ENCODE results near the gene C1QB. TPM values are rescaled to one million over a fixed set of nuclear protein-coding genes. Genes with fewer than 3 reads are reported as not detected.

The C1QB gene
- polyA plus RNA-seq, 1 donor (not counting 4 experiments of a cell fraction or from before 2014, with no cell fraction given) = not detected

DNA sequence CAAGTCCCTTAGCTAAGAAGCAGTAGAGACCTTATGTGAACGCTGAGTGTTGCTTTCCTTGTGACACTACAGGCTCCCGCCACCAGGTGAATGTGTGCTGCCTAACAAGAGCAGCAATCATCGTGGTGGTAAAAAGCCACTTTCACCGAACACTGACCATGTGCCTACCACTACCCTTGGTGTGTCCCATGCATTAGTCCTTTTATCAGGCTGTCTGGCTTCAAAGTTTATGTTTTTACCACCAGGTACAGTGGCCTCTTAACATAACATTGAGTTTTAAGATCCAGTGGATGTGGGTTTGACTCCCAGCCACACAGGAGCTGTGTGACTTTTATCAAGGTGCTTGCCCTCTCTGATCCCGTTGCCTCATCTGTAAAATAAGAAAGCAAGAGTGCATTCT, 1.7 kb downstream of the C1QB start:
- dilution Hi-C loops (cut with MboI; ENCODE audit: extremely low pct_ligation_motif_present, low sequenced_read_pairs) = no loop called here
- peak in 2 of 3 experiments; percentile 8 to 19 for TF ChIP-seq CTCF (optimal IDR thresholded peaks at IDR 0.05 in 1 of 3, IDR thresholded peaks at IDR 0.05 in 1 of 3, conservative IDR thresholded peaks at IDR 0.05 in 1 of 3; ENCODE audit: extremely low read depth in 1 of 3, insufficient read depth in 2 of 3, low read length in 3 of 3)
- TF ChIP-seq EZH2 (IDR thresholded peaks at IDR 0.05; ENCODE audit: low read length) = no peak
- H3K4me3 ChIP-seq (ENCODE audit: control insufficient read depth in 2 of 3, extremely low read depth in 1 of 3, insufficient read depth in 2 of 3, low read depth in 1 of 3, low read length in 3 of 3) = no peak overlapping the region

GRCh38 chr1:22658385-22659163, 5.5 kb downstream of the C1QB start:
- H3K27me3 ChIP-seq (ENCODE audit: control insufficient read depth, extremely low read depth, insufficient read depth, low read length) = peaks cover 4% of the 10 kb centered on the region
- dilution Hi-C loops (cut with MboI; ENCODE audit: extremely low pct_ligation_motif_present, low sequenced_read_pairs) = no loop called here
- no peaks in the 10 kb centered on the region for H3K4me1 ChIP-seq (ENCODE audit: control insufficient read depth, extremely low read depth, insufficient read depth, low read length)
- H3K36me3 ChIP-seq (ENCODE audit: control insufficient read depth in 2 of 2, extremely low read depth in 1 of 2, insufficient read depth in 2 of 2, low read length in 2 of 2) = no peaks in the 10 kb centered on the region
- FAIRE-seq = no peak
- no peaks in the 10 kb centered on the region for H3K9me3 ChIP-seq (ENCODE audit: control insufficient read depth, low read depth, low read length)
- no peak for DNase-seq (ENCODE audit: low read depth, low spot score)
- H3K79me2 ChIP-seq (ENCODE audit: control insufficient read depth, insufficient read depth, low read length) = no peaks in the 10 kb centered on the region
- peaks cover 2% of the 10 kb centered on the region for H3K9me1 ChIP-seq (ENCODE audit: control insufficient read depth, extremely low read depth, insufficient read depth, low read length)
- H2AFZ ChIP-seq (ENCODE audit: control insufficient read depth, low read length) = no peak overlapping the region
- H3K4me2 ChIP-seq (ENCODE audit: control insufficient read depth, extremely low read depth, insufficient read depth, low read depth, low read length) = no peak overlapping the region
- no peak overlapping the region for H3K27ac ChIP-seq (ENCODE audit: control insufficient read depth, insufficient read depth, low read length)
- no peak overlapping the region for H3K4me3 ChIP-seq (ENCODE audit: control insufficient read depth in 2 of 3, extremely low read depth in 1 of 3, insufficient read depth in 2 of 3, low read depth in 1 of 3, low read length in 3 of 3)
- no peak for TF ChIP-seq EZH2 (IDR thresholded peaks at IDR 0.05; ENCODE audit: low read length)
- peak in 1 of 3 experiments; percentile 17 for TF ChIP-seq CTCF (optimal IDR thresholded peaks at IDR 0.05 in 1 of 3, IDR thresholded peaks at IDR 0.05 in 1 of 3, conservative IDR thresholded peaks at IDR 0.05 in 1 of 3; ENCODE audit: extremely low read depth in 1 of 3, insufficient read depth in 2 of 3, low read length in 3 of 3)
- H4K20me1 ChIP-seq (ENCODE audit: control insufficient read depth, extremely low read depth, insufficient read depth, low read length) = peaks cover 5% of the 10 kb centered on the region
- H3K9ac ChIP-seq (ENCODE audit: control insufficient read depth, extremely low read depth, insufficient read depth, low read length) = no peak overlapping the region

More for the DNA sequence above, 1.7 kb downstream of the C1QB start:
- H3K4me2 ChIP-seq (ENCODE audit: control insufficient read depth, extremely low read depth, insufficient read depth, low read depth, low read length) = no peak overlapping the region
- H2AFZ ChIP-seq (ENCODE audit: control insufficient read depth, low read length) = no peak overlapping the region
- H3K9me3 ChIP-seq (ENCODE audit: control insufficient read depth, low read depth, low read length) = no peaks in the 10 kb centered on the region
- no peaks in the 10 kb centered on the region for H3K79me2 ChIP-seq (ENCODE audit: control insufficient read depth, insufficient read depth, low read length)
- peaks cover 4% of the 10 kb centered on the region for H3K27me3 ChIP-seq (ENCODE audit: control insufficient read depth, extremely low read depth, insufficient read depth, low read length)
- no peaks in the 10 kb centered on the region for H4K20me1 ChIP-seq (ENCODE audit: control insufficient read depth, extremely low read depth, insufficient read depth, low read length)
- H3K36me3 ChIP-seq (ENCODE audit: control insufficient read depth in 2 of 2, extremely low read depth in 1 of 2, insufficient read depth in 2 of 2, low read length in 2 of 2) = no peaks in the 10 kb centered on the region
- FAIRE-seq (no peak), DNase-seq (ENCODE audit: low read depth, low spot score) (no peak)
- no peak overlapping the region for H3K9ac ChIP-seq (ENCODE audit: control insufficient read depth, extremely low read depth, insufficient read depth, low read length)
- H3K9me1 ChIP-seq (ENCODE audit: control insufficient read depth, extremely low read depth, insufficient read depth, low read length) = no peaks in the 10 kb centered on the region
- H3K27ac ChIP-seq (ENCODE audit: control insufficient read depth, insufficient read depth, low read length) = no peak overlapping the region
- no peaks in the 10 kb centered on the region for H3K4me1 ChIP-seq (ENCODE audit: control insufficient read depth, extremely low read depth, insufficient read depth, low read length)

Measured in keratinocyte (primary cell).